K562 (cell line): ENCODE results near the gene METRN.

Experiments
- CEBPB ChIP-seq: fragments of 450-650 bp; IDR thresholded peaks from 2 replicates; pipeline ENCODE4 v1.6.1; 2016; ENCODE audit warnings: missing genetic modification characterization, missing compliant biosample characterization
- EZH2 ChIP-seq: IDR thresholded peaks from 2 replicates; pipeline ENCODE4 v1.6.1; 2012; ENCODE audit warnings: low read depth, mild to moderate bottlenecking, inconsistent platforms, low read length, borderline replicate concordance
- FOXP1 ChIP-seq: sonication (generic); formaldehyde crosslinking; IDR thresholded peaks from 2 replicates; pipeline ENCODE4 v1.8.0; 2022; ENCODE audit warnings: mild to moderate bottlenecking, missing genetic modification reagents

DNA sequence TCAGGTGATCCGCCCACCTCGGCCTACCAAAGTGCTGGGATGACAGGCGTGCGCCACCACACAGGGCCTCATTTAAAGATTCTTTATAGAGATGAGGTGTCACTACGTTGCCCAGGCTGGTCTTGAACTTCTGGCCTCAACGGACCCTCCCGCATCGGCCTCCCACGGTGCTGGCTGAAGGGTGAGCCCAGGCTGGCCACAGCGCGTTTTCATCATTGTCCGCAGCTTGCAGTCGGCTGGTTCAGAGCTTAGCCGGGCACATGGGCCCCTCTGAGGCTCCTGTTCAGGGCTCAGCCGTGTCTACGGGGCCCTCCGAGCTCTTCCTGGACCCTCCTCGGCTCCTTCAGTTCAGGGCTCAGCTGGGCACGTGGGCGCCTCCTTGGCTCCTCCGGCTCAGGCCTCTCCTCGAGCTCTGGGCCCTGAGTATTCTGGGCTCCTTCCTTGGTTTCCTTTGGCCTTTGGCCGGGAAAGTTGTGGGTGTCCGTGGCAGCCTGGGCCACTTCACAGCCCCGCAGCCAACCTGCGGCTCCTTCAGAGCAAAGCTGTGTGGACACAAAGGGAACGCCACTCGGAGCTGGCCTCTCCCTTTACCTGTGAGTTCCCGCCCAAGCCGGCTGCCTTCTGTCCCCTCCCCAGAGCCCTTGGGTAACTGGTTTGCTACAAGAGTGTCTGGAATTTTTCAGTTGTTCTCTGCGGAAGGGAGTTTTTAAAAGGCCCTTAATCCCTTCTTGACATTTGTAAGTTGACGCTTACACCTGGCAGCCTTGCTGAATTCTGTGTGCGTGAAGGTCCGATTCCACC lies 44.4 kb downstream of the METRN start:
- TF ChIP-seq FOXP1 (CRISPR knock-in tag) (no peak), CEBPB (tag) (no peak), EZH2 (no peak)
